Dedifferentiated amniotic fluid mesenchymal stem cell (primary cell): Measurements from ENCODE around the gene GNAT2.

Source experiments
- DNase-seq: peaks from one replicate; pipeline ENCODE4 v3.0.0-alpha.2; 2016; ENCODE audit errors: extremely low spot score

Gene GNAT2

DNA sequence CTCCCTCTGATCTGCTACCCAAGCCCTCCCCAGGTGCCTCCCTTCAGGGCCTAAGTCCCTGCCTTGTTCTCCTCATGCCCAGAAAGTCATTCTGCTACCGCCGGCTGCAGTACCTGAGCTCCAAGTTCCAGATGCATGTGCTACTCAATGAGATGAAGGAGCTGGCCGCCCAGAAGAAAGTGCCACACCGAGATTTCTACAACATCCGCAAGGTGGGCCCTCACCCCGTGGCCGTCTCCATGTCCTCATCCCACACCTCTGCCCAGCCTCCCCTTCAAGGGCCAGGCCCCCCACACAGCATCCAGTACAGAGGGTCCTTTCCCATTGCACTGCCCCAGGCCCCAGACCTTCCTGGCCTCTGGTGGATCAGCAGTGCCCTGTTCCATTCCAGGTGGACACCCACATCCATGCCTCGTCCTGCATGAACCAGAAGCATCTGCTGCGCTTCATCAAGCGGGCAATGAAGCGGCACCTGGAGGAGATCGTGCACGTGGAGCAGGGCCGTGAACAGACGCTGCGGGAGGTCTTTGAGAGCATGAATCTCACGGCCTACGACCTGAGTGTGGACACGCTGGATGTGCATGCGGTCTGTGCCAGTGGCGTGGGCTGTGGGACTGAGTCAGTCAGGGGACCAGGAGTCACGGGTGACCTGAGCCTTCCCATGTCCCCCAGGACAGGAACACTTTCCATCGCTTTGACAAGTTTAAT is 8.4 kb upstream of the GNAT2 start:
- no peak for DNase-seq

DNA sequence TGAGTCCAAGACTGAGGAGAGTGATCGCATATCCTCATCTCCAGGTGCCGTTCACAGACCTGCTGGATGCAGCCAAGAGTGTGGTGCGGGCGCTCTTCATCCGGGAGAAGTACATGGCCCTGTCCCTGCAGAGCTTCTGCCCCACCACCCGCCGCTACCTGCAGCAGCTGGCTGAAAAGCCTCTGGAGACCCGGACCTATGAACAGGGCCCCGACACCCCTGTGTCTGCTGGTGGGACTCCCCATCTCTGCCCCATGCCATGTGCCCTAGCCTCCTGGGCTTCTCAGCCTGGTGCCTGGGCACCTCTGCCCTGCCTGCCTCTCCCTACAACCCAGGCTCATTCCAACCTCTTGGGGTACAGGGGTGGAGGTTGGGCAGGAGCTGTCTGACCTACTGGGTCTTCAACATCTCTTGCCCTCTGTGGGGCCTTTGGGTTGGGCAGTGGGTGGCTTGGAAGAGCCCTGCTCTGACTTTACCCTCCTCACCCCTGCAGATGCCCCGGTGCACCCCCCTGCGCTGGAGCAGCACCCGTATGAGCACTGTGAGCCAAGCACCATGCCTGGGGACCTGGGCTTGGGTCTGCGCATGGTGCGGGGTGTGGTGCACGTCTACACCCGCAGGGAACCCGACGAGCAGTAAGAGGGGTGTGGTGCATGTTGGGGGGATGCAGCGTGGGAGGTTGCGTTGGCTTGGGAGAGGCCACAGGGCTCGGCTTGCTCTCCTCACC is 7.4 kb upstream of the GNAT2 start:
- DNase-seq: peak; percentile 3

DNA sequence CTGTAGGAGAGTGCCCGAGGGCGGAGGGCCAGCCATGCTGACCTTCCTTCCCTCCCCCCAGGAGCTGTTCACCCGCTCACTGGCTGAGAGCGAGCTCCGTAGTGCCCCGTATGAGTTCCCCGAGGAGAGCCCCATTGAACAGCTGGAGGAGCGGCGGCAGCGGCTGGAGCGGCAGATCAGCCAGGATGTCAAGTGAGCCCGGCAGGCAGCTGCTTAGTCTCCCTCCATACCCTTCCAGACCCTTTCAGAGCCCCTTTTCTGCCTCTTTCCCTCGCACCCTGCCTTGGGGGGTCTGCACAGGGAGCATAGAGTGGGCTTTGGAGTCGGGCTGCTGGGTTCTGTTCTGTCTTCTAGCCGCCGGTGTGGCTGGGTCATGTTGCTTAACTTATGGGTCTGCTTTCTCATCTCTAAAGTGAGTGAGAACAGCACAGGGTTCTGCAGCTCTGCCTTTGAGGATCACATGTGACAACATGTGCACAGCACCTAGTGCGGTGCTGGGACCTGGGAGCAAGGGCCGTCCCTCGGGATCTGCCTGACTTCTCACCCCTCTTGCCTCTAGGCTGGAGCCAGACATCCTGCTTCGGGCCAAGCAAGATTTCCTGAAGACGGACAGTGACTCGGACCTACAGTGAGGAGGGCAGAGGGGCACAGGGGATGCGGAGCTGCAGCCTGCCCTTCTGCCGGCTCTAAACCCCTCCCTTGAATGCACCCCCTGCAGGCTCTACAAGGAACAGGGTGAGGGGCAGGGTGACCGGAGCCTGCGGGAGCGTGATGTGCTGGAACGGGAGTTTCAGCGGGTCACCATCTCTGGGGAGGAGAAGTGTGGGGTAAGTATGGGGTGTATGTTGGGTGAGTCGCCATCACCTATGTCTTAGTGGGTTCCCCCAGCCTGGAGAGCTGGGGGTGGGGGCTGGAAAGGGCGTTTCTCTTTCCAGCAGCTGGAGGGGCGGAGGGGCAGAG is 6.5 kb upstream of the GNAT2 start:
- DNase-seq: peak; percentile 6

DNA sequence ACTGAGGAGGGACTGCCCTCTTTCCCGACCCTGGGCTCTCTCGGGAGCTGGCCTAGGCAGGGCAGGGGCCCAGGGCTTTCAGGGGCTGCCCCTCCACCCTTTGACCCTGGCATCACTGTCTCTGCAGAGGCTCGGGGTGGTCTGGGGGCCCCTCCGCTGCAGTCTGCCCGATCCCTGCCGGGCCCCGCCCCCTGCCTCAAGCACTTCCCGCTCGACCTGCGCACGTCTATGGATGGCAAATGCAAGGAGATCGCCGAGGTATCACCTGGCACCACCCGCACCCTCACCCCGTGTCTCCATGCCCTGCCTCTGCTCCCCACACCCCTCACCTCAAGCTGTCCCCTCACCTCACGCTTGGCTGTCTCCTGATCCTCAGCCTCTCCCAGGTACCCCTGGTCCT is 5.8 kb upstream of the GNAT2 start:
- no peak for DNase-seq

DNA sequence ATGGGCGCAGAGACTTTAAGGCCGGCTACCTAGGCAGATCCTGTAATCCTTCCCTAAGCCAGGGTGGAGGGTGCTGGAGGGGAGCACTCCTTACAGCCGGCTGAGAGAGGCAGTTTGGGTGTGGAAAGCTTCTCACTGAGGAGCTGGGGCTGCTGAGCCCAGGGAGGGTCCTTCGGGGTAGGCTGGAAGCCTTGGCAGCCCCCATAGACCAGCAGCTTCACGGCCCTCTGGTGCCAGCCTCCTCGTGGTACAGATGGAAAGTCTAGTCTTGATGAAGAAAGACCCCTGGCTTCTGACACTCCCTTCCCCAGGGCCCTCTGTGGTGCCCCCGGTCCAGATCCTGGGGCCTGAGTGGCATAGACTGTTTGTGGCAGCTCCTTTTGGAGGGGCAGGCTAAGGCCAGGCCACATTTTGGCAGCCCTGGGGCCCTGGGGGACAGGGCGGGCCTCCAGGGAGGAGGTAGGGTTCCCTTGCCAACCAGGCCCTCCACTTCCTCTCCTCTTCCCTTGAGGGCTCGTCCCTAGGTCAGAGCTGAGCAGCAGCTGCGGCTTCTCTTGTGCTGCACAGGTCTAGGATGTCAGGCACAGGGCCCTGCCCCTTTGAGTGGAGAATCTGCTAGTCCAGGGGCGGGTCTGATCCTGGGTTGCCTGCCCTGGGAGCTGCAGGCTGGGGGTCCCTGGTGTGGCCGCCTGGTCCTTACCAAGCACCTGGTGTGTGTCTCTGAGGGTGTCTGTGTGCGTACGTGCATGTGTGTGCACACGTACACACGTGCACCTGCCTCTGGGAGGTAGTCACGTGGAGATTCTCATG is 5.0 kb upstream of the GNAT2 start:
- DNase-seq: peak; percentile 13

DNA sequence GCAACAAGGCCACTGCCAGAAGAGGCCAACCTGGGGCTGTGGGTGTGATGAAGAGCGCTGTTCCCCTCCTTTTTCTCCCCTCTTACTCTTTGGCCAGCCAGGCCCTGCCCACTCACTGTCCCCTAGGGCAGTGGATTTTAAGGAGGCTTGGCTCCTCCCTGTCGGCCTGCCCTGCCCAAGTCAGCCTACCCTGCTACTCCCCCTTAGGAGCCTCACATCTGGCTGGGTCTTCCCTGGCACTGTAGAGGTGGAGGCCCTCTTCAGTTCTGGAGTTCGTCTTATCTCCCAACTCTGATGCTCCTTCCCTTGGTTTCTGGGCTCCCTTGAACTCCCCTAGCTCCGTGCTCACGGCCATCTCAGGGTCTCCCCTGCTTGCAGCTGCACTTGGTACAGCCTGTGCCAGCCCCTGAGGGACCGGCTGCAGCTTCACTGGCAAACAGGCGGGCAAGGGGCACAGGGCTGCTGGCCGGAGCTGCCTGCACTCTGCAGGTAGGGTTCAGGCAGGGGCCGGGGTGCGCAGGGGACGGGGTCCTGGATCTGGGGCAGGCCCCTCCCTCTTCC is 4.3 kb upstream of the GNAT2 start:
- peak; percentile 15 for DNase-seq

DNA sequence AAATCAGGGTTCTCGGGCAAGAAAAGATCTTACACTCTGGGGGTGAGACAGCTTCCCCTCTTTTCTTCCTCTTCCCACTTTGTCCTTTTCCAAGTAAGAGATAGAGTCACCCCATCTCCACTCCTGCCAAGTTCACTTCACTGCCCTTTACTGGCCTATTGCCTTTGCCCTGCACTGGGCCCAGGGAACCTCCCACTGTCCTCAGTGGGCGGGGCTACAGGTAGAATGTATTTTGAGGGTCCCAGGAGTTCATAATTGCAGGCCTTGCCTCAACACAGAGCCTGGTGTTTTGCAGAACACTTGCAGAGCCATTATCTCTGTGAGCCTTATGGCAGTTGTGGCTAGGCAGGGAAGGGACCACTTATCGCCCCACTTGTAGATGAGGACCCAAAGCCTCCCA is 3.5 kb upstream of the GNAT2 start:
- no peak for DNase-seq

DNA sequence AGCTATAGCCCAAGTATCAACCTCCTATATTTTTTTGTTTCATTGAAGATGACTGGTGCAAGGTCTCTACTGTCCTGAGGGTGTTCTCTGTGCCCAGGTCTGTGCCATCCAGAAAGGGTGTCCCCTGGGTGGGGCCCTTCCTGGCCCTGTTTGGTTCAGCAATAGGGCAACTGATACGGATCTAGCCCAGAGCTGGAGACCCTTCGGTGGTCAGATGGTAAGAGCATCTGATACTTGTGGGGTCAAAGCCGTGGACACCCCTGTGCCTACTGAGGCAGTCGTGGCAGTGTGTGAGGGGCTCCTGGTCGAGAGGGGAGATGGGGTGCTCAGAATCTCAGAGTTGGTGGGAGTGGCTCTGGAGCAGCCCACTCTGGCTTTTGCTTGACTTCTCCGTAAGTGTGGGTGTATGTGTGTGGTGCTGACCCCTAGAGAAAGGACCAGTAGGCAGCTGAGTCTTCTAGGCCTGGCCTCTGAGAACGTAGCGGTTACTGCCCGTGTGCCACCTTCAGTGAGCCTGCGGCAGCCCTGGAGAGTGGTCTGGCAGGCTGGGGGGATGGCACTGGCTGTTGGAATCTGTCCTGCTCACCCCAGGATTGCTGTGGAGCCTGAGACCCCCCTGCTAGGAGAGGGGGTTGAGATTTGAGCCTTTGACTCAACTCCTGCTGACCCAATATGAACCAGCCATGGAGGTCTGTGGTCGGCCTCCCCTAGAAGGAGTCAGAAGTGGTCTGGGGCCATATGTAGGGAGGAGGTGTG is 2.9 kb upstream of the GNAT2 start:
- no peak for DNase-seq

DNA sequence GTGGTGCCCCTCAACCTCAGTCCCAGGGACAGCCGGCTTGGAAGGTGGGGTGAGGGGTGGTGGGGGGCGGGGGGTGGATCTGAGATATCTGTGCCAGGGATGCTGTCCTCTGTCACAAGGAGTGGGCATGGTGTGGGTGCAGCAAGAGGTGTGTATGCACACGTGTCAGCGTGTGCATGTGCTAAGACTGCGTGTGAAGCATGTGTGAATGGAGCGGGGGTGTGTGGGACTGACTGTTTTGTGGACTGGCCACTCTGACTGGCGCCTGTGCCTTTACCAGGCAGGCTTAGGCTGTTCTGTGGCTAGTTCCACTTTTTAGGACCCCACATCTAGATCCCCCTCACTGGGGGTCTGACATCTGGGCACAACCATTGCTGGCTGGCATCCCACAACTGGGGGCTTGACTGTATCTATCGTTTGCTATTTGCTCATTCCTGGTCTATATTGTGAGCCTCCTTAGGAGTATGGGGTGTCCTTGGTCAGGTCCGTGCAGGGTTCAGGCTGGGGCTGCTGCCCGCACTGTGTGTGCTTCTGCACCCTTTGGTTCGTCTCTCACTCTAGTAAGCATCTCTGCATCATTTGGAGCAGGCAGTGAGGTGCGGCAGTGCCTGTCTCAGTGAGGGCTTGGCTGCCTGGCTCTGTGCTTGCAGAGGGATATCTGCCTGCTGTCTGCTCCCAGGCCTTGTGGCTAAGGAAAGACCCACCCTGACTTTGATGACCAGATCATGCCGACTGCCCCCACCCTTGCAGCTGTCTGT is 2.1 kb upstream of the GNAT2 start:
- DNase-seq: no peak

DNA sequence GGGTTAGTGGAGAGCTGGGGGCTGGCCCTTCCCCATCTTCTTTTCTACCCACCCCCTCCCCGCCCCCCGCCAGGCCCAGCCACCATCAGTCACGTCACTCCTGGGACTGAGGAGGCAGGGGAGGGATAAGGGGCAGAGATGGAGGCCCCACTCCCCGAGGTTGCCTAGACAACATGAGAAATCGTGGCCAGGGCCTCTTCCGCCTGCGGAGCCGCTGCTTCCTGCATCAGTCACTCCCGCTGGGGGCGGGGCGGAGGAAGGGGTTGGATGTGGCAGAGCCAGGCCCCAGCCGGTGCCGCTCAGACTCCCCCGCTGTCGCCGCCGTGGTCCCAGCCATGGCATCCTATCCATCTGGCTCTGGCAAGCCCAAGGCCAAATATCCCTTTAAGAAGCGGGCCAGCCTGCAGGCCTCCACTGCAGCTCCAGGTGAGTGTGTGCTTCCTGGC is 1.4 kb upstream of the GNAT2 start:
- DNase-seq: peak; percentile 93

DNA sequence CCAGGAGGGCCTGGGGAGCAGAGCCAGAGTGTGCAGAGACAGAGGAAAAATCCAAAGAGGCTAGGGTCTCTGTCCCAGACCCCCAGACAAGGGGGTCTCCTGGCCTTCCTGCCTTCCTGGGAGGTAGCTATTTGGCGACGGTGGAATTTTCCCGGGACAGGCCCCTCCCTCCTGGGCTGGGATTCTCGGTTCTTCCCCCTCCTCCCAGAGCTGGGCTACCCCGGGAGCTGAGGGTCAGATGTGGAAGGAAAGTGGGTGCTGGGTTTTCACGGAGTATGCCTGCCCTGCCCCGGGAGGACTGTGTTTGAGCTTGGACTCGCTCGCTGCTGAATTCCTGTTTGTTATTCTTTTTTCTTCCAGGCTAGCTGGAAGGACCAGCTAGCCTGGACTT is 980 bp upstream of the GNAT2 start:
- DNase-seq: peak; percentile 42

DNA sequence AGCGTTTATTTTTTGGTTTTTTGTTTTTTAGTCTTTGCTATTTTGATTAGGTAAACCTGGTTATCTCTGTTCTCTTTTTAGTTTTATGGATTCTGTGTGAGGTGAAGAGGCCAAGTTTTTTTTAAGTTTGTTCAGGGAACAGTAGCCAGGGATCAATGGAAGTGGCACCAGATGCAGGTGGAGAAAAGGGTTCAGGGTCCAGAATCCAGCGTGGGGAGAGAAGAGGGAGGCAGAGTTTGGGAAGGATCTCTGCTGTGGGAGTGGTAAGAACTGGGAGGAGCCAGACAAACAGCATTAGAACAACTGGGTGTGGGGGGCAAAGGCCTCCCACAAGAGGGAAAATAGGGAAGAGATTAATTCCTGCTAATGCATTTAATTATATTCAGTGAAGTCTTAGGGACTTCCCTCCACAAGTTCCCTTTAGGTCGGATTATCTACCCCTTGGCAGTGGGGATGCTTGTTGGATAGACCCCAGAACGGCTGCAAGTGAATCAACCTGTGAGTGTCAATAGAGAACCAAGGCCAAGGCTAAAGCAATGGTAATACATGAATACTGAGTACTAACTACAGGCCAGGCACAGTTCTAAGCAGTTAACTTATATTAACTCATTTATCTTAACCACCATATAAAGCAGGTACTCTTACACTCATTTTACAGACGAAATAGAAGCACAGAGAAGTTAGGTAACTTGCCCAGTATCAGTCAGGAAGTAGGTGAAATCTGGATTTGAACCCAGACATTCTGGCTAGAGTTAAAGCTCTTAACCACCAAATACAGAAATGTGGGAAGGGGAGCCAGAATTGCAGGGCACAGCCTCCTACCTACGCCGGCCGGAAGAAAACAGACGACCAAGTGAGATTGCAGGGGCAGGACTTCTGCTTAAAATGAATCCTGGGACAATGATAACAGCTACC is 498 bp downstream of the GNAT2 start:
- DNase-seq: no peak

DNA sequence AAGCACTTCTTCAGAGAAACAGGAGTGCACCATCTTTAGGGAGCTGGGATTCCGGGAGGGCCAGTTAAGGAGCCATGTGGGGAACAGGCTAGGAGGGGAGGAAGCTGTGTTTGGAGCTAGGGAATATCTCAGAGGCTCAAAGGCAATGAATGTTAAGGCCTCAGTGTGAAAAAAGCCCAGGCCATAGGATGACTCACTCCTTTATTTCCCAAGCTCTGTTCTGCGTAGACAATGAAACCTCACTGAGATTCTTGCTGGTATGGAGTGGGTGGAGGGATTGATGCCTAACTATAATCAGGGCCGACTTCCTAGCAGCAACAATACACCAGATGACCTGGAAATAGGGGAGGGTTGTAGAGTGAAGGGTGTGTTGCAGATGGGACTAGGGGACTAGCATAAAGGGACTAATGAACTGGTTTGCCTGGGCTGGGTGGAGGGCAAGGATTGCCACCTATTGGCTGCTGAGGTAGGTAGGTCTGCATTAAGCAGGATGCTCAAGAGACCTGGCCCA is 2.1 kb downstream of the GNAT2 start:
- DNase-seq: peak; percentile 77

DNA sequence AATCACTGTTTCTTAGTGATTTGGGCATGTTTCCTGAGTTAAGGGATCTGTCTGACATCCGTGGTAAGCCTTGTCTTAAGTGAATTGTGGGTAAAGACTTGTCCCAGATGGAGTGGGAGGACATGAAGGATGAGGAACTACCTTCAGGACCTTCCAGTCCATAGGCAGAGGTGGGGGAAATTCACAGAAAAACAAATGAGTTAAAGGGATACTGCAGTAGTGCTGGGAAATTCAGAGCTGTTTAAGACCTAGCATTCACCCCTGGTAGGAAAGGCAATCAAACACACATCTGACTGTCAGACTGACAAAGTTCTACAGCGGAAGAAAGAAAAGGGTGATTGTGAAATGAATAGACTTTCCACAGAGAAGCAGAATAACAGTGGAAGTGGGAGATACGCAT is 3.0 kb downstream of the GNAT2 start:
- DNase-seq: no peak

DNA sequence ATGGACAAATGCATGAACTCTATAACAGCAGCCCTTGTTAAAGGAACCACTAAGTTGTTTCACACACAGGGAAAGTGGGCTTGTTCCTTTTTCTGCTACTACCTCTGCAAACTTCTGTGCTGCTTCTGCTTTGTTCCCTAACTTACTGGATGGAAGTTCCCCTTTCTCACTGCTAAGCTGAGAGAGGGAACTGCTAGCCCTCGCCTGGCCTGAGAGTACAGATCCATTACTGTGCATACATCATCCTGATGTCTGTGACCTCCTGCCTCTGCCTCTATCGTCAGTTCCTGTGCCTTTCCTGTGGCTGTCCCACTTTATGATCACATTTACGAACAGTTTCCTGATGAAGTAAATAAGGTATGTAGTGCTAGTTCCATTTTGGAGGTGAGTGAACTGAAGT is 3.5 kb downstream of the GNAT2 start:
- no peak for DNase-seq

DNA sequence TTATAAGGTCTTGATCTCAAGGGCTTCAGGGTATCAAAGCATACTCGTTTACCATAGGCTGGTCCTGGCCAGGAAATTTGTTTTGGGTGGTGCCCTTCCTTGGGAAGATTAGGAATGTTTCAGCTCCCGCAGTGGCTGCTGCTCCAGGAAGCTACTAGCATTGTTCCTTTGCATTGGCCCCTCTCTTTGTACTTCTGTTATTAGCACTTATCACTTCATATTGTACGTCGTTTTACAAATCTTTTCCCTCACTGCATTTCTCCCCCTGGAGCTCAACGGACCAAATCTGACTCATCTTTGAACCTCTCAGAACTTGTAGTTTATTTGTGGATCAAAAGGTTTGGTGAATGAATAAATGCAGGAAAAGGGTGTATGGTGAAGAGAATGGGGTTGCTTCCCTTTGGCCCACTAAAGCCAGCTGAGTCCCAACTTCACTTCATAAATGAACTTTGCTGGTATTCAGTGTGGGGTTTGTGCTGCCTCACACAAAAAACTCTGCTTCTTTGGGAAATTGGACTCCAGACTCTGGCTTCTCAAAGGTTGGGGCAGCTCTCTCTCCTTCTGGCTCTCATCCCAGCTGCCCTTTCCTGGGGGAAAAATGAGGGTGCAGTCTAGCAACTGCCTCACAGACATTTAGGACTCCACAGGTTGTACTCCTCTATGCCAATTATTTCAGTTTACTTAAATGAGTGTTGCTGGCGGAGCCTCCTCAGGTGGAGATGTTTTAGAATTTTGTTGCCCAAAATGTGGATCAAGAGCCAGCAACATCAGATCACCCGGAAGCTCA is 5.9 kb downstream of the GNAT2 start:
- no peak for DNase-seq

DNA sequence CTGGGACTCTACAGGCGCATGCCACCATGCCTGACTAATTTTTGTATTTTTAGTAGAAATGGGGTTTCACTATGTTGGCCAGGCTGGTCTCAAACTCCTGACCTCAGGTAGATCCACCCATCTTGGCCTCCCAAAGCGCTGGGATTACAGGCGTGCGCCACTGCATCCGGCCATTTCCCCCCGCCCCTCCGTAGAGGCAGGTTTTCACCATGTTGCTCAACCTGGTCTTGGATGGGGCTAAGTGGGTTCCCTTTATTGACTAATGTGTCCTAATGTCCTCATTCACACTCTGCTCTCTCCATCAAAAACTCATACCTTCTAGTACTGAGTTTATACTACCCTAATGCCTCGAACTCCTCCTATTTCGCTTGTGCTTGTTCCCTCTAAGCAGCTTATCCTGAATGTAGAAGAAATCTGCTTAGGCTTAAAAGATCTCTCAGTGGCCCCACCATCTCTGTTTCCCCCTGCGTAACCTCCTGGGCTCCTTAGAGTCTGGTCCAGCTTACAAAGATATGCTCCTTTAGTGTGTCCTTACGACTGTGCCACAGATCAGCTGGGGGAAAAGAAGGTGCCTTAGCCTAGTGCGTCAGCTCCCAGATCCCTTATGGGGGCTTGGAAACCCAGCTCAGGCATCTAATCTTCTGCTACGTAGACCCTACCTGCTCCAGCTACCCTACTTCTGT is 8.0 kb downstream of the GNAT2 start:
- no peak for DNase-seq
